Common myeloid progenitor, CD34-positive (primary cell): ENCODE measurements around the gene RNF114.

ENCODE experiments used
- CTCF ChIA-PET: fragments of 350-600 bp; sonication (Branson Sonifier 250); formaldehyde crosslinking; loops from one replicate; lab custom pipeline; 2021; ENCODE audit warnings: antibody characterized with exemption; lab: Charles Lee
- POLR2A ChIA-PET: fragments of 350-600 bp; sonication (Branson Sonifier 250); formaldehyde crosslinking; loops from one replicate; lab custom pipeline; 2021; ENCODE audit warnings: antibody characterized with exemption; lab: Charles Lee
- DNase-seq, 3 donors: peaks; one replicate each; pipeline versions ENCODE4 v3.0.0 to v3.0.0-alpha.2; 2013
- H3K27ac ChIP-seq, 2 experiments: 1 replicate in 1 of 2; 2 replicates in 1 of 2; pipeline ENCODE4 v1.7.0; 2013; ENCODE audit warnings: inconsistent platforms in 2 of 2, low read length in 2 of 2, mild to moderate bottlenecking in 2 of 2, low read depth in 1 of 2, moderate library complexity in 1 of 2; ENCODE audit not compliant: severe bottlenecking in 2 of 2, insufficient read depth in 1 of 2, poor library complexity in 1 of 2
- H3K27me3 ChIP-seq, 5 experiments: replicated peaks in 2 of 5; 1 replicate in 3 of 5; 2 replicates in 2 of 5; pipeline versions ENCODE4 v1.6.1 to v1.7.0; 2013; ENCODE audit warnings: low read length in 4 of 5, mild to moderate bottlenecking in 2 of 5, moderate library complexity in 2 of 5, inconsistent platforms in 1 of 5; ENCODE audit not compliant: insufficient read depth in 5 of 5, control insufficient read depth in 4 of 5
- H3K36me3 ChIP-seq, 4 experiments: 1 replicate in 2 of 4; 2 replicates in 2 of 4; pipeline versions ENCODE4 v1.6.1 to v1.7.0; 2013; ENCODE audit warnings: low read length in 3 of 4, control low read depth in 1 of 4, mild to moderate bottlenecking in 1 of 4; ENCODE audit not compliant: control insufficient read depth in 4 of 4, insufficient read depth in 4 of 4
- H3K4me1 ChIP-seq, 4 experiments: 1 replicate in 3 of 4; 2 replicates in 1 of 4; pipeline versions ENCODE4 v1.6.1 to v1.7.1; 2013; ENCODE audit warnings: low read length in 3 of 4, mild to moderate bottlenecking in 3 of 4, control low read depth in 1 of 4, inconsistent platforms in 1 of 4, moderate library complexity in 1 of 4; ENCODE audit not compliant: control insufficient read depth in 4 of 4, insufficient read depth in 4 of 4; ENCODE audit errors: control extremely low read depth in 1 of 4
- H3K4me3 ChIP-seq, 7 experiments: 1 replicate in 4 of 7; 2 replicates in 3 of 7; pipeline versions ENCODE4 v1.5.1 to v1.7.0; 2013; ENCODE audit warnings: mild to moderate bottlenecking in 7 of 7, low read length in 6 of 7, moderate library complexity in 6 of 7, inconsistent platforms in 2 of 7, low read depth in 2 of 7, control low read depth in 1 of 7; ENCODE audit not compliant: insufficient read depth in 4 of 7, control insufficient read depth in 1 of 7; ENCODE audit errors: extremely low read depth in 1 of 7
- H3K9me3 ChIP-seq, 5 experiments: 1 replicate in 4 of 5; 2 replicates in 1 of 5; pipeline versions ENCODE4 v1.6.1 to v1.7.1; 2013; ENCODE audit warnings: low read length in 4 of 5, mild to moderate bottlenecking in 2 of 5, inconsistent platforms in 1 of 5, low read depth in 1 of 5, moderate library complexity in 1 of 5; ENCODE audit not compliant: control insufficient read depth in 4 of 5, insufficient read depth in 2 of 5; ENCODE audit errors: control extremely low read depth in 1 of 5
- WGBS: methylation state at CpG from one replicate; pipeline ENCODE4 v1.1.5; 2013; ENCODE audit not compliant: insufficient coverage; 5-methylcytosine and 5-hydroxymethylcytosine counted together

RNF114 gene

GRCh38 chr20:49889935-49890333 is 46.3 kb upstream of the RNF114 start:
- ChIA-PET POLR2A (no interaction called here), CTCF (interaction anchor here (1.3 kb wide), 1 partner anchor 9 kb away, joined by 3 read pairs; no protein-coding TSS in a partner anchor)
- no peak overlapping the region for H3K27ac ChIP-seq
- H3K27me3 ChIP-seq: no peaks in the 10 kb centered on the region
- no peak overlapping the region for H3K4me3 ChIP-seq
- DNase-seq: no peak
- 76% methylated on average over 8 of the region's 9 CpGs for WGBS
- peaks cover 0 to 34% (median 12%) of the 10 kb centered on the region in 4 experiments for H3K4me1 ChIP-seq
- peaks cover 0 to 41% (median 21%) of the 10 kb centered on the region in 4 experiments for H3K36me3 ChIP-seq
- H3K9me3 ChIP-seq: no peaks in the 10 kb centered on the region

GRCh38 chr20:49890471-49891361 is 45.5 kb upstream of the RNF114 start:
- Histone ChIP-seq H3K36me3 (peaks cover 0 to 33% (median 18%) of the 10 kb centered on the region in 4 experiments), H3K9me3 (no peaks in the 10 kb centered on the region), H3K27ac (no peak overlapping the region), H3K27me3 (no peaks in the 10 kb centered on the region), H3K4me1 (peaks cover 0 to 34% (median 12%) of the 10 kb centered on the region in 4 experiments), H3K4me3 (no peak overlapping the region)
- 72% methylated on average over 19 of the region's 21 CpGs for WGBS
- DNase-seq: peak in 1 of 3 donors; percentile 31
- ChIA-PET CTCF (interaction anchor here (0.6 to 1.3 kb wide), 2 partner anchors 9 to 64 kb away, joined by 3 read pairs; no protein-coding TSS in a partner anchor), POLR2A (no interaction called here)

GRCh38 chr20:49891476-49892110 is 44.6 kb upstream of the RNF114 start:
- H3K27me3 ChIP-seq: no peaks in the 10 kb centered on the region
- ChIA-PET CTCF (interaction anchor here (1.0 kb wide), 1 partner anchor 22 kb away, joined by 3 read pairs; no protein-coding TSS in a partner anchor), POLR2A (no interaction called here)
- peaks cover 0 to 34% (median 12%) of the 10 kb centered on the region in 4 experiments for H3K4me1 ChIP-seq
- DNase-seq: no peak
- peaks cover 0 to 26% (median 14%) of the 10 kb centered on the region in 4 experiments for H3K36me3 ChIP-seq
- 97% methylated on average over 10 of the region's 13 CpGs for WGBS
- H3K9me3 ChIP-seq: no peaks in the 10 kb centered on the region
- no peak overlapping the region for H3K27ac ChIP-seq
- no peak overlapping the region for H3K4me3 ChIP-seq

GRCh38 chr20:49892260-49892659 is 43.9 kb upstream of the RNF114 start:
- Histone ChIP-seq H3K36me3 (peaks cover 0 to 20% (median 9%) of the 10 kb centered on the region in 4 experiments), H3K4me1 (peaks cover 0 to 34% (median 12%) of the 10 kb centered on the region in 4 experiments), H3K9me3 (no peaks in the 10 kb centered on the region), H3K27ac (no peak overlapping the region), H3K4me3 (no peak overlapping the region), H3K27me3 (no peaks in the 10 kb centered on the region)
- ChIA-PET CTCF (interaction anchor here (1.0 to 1.4 kb wide), 3 partner anchors 17 to 87 kb away, joined by 3 to 5 read pairs (median 4); no protein-coding TSS in a partner anchor), POLR2A (no interaction called here)
- DNase-seq: no peak
- WGBS: 85% methylated on average over 7 of the region's 9 CpGs

- Histone ChIP-seq H3K4me3 (no peak overlapping the region), H3K36me3 (peaks cover 0 to 14% (median 5%) of the 10 kb centered on the region in 4 experiments), H3K4me1 (peaks cover 0 to 34% (median 12%) of the 10 kb centered on the region in 4 experiments), H3K27ac (no peak overlapping the region), H3K27me3 (no peaks in the 10 kb centered on the region), H3K9me3 (no peaks in the 10 kb centered on the region)
- no peak for DNase-seq
- ChIA-PET CTCF (interaction anchor here (1.0 to 1.4 kb wide), 3 partner anchors 17 to 86 kb away, joined by 3 to 5 read pairs (median 4); no protein-coding TSS in a partner anchor), POLR2A (no interaction called here)
- 91% methylated on average over 9 of the region's 11 CpGs for WGBS
Measured at GRCh38 chr20:49892817-49893216, 43.4 kb upstream of the RNF114 start.

GRCh38 chr20:49893242-49894072 is 42.7 kb upstream of the RNF114 start:
- H3K27ac ChIP-seq: no peak overlapping the region
- WGBS: 95% methylated on average over 9 of the region's 12 CpGs
- POLR2A ChIA-PET: no interaction called here

More at GRCh38 chr20:49893242-49894072, 42.7 kb upstream of the RNF114 start:
- Histone ChIP-seq H3K27me3 (no peaks in the 10 kb centered on the region), H3K4me1 (peaks cover 0 to 34% (median 12%) of the 10 kb centered on the region in 4 experiments), H3K9me3 (no peaks in the 10 kb centered on the region), H3K36me3 (peaks cover 0 to 13% (median 3%) of the 10 kb centered on the region in 4 experiments), H3K4me3 (no peak overlapping the region)
- CTCF ChIA-PET: interaction anchor here (1.2 to 1.4 kb wide), 2 partner anchors 16 to 86 kb away, joined by 4 to 5 read pairs; no protein-coding TSS in a partner anchor
- DNase-seq: no peak
